ENCODE results near the gene EFTUD2.

GRCh38 chr17:44918006-44918405 lies 18.8 kb upstream of the EFTUD2 start:
- no peak for TF ChIP-seq TAF1 (IDR thresholded peaks at IDR 0.05; ENCODE audit: borderline replicate concordance, low read depth, low read length)
- TF ChIP-seq POLR2A (IDR thresholded peaks at IDR 0.05; ENCODE audit: low read depth, low read length) = no peak
- no peak for TF ChIP-seq POLR2AphosphoS5 (IDR thresholded peaks at IDR 0.05; ENCODE audit: low read depth, low read length)
